Inferior parietal cortex (tissue), 1 donor: Measurements from ENCODE around the gene FIBCD1.
"Not testable (repeated sequence)": the region's sequence is repeated elsewhere in the genome, so short reads cannot be mapped to it uniquely, and the experiment has no call there.

ENCODE experiments used
- DNase-seq: peaks from one replicate; pipeline ENCODE4 v3.0.0-alpha.2; 2016; ENCODE audit errors: extremely low spot score

The FIBCD1 gene

GRCh38 chr9:130973686-130974281, 34.7 kb upstream of the FIBCD1 start:
- DNase-seq, result no peak

GRCh38 chr9:130972957-130973685, 34.1 kb upstream of the FIBCD1 start:
- no peak for DNase-seq

GRCh38 chr9:130972277-130972956, 33.4 kb upstream of the FIBCD1 start:
- no peak for DNase-seq

- no peak for DNase-seq
Observed at GRCh38 chr9:130971294-130971849, 32.3 kb upstream of the FIBCD1 start.

GRCh38 chr9:130970855-130971254, 31.8 kb upstream of the FIBCD1 start:
- DNase-seq, result no peak

GRCh38 chr9:130970052-130970451, 31.0 kb upstream of the FIBCD1 start:
- DNase-seq, result no peak

- DNase-seq, result no peak
Observed at GRCh38 chr9:130965680-130966079, 26.6 kb upstream of the FIBCD1 start.

GRCh38 chr9:130963916-130964315, 24.9 kb upstream of the FIBCD1 start:
- DNase-seq, result no peak

- DNase-seq, result no peak
Observed at GRCh38 chr9:130963337-130963908, 24.4 kb upstream of the FIBCD1 start.

GRCh38 chr9:130962418-130963316, 23.6 kb upstream of the FIBCD1 start:
- DNase-seq, result no peak

- no peak for DNase-seq
Observed at GRCh38 chr9:130961511-130962300, 22.7 kb upstream of the FIBCD1 start.

GRCh38 chr9:130960522-130961378, 21.7 kb upstream of the FIBCD1 start:
- no peak for DNase-seq

GRCh38 chr9:130959809-130960334, 20.8 kb upstream of the FIBCD1 start:
- DNase-seq, result no peak

- not testable (repeated sequence) for DNase-seq
Observed at GRCh38 chr9:130958564-130958963, 19.5 kb upstream of the FIBCD1 start.

- DNase-seq, result no peak
Observed at GRCh38 chr9:130957451-130958203, 18.6 kb upstream of the FIBCD1 start.

GRCh38 chr9:130956636-130957450, 17.8 kb upstream of the FIBCD1 start:
- no peak for DNase-seq

- no peak for DNase-seq
Observed at GRCh38 chr9:130955947-130956621, 17.0 kb upstream of the FIBCD1 start.
